Tibial artery (tissue), 4 donors: ENCODE data around the gene GRIA4.

ENCODE experiments used
- DNase-seq, 2 donors: peaks; one replicate each; pipeline ENCODE4 v3.0.0-alpha.2; 2019
- H3K27ac ChIP-seq, 2 donors: fragments of 200-600 bp; sonication (generic) in 1 of 2; 1 replicate in 1 of 2; 2 replicates in 1 of 2; pipeline ENCODE4 v1.5.1; 2018 to 2019; ENCODE audit warnings: mild to moderate bottlenecking in 1 of 2
- H3K27me3 ChIP-seq, 2 donors: fragments of 200-600 bp; sonication (generic) in 1 of 2; one replicate each; pipeline versions ENCODE4 v1.5.1 to v1.6.0; 2016 to 2019
- H3K36me3 ChIP-seq, 3 donors: fragments of 200-600 bp; sonication (generic) in 2 of 3; one replicate each; pipeline ENCODE4 v1.5.1; 2016 to 2019; ENCODE audit warnings: mild to moderate bottlenecking in 2 of 3
- H3K4me1 ChIP-seq, 4 donors: fragments of 200-600 bp; sonication (generic) in 2 of 4; 1 replicate in 3 of 4; 2 replicates in 1 of 4; pipeline ENCODE4 v1.5.1; 2016 to 2019
- H3K4me3 ChIP-seq, 2 donors: fragments of 200-600 bp; sonication (generic) in 1 of 2; 1 replicate in 1 of 2; 2 replicates in 1 of 2; pipeline ENCODE4 v1.5.1; 2018 to 2019; ENCODE audit warnings: mild to moderate bottlenecking in 2 of 2
- H3K9me3 ChIP-seq, 3 donors: fragments of 200-600 bp; sonication (generic) in 1 of 3; one replicate each; pipeline ENCODE4 v1.5.1; 2016 to 2019
- CTCF ChIP-seq, 2 experiments: fragments of 200-600 bp in 1 of 2; fragments of 450-650 bp in 1 of 2; IDR thresholded peaks; one replicate each; pipeline ENCODE4 v1.5.1; 2017 to 2019; ENCODE audit warnings: antibody characterized with exemption in 2 of 2, mild to moderate bottlenecking in 1 of 2, moderate library complexity in 1 of 2
- intact Hi-C: fragments of 100-400 bp; cut with DNase I; formaldehyde crosslinking; loops from one replicate; pipeline ENCODE4 v1.15.0; 2023; ENCODE audit warnings: low total_unique reads

GRIA4 gene

GRCh38 chr11:105910095-105910715 is 300.3 kb downstream of the GRIA4 start:
- Histone ChIP-seq H3K4me3 (no peak overlapping the region), H3K36me3 (no peaks in the 10 kb centered on the region), H3K27ac (no peak overlapping the region), H3K27me3 (no peaks in the 10 kb centered on the region), H3K9me3 (no peaks in the 10 kb centered on the region), H3K4me1 (no peaks in the 10 kb centered on the region)
- DNase-seq: no peak
- TF ChIP-seq CTCF (IDR thresholded peaks at IDR 0.05): no peak
- intact Hi-C loops: no loop called here

GRCh38 chr11:105911454-105911853 is 301.6 kb downstream of the GRIA4 start:
- no peaks in the 10 kb centered on the region for H3K9me3 ChIP-seq
- no peak overlapping the region for H3K27ac ChIP-seq
- no peak for TF ChIP-seq CTCF (IDR thresholded peaks at IDR 0.05)
- H3K36me3 ChIP-seq: no peaks in the 10 kb centered on the region
- intact Hi-C loops: no loop called here
- H3K4me1 ChIP-seq: no peaks in the 10 kb centered on the region
- no peak overlapping the region for H3K4me3 ChIP-seq
- H3K27me3 ChIP-seq: no peaks in the 10 kb centered on the region
- DNase-seq: no peak

- Histone ChIP-seq H3K9me3 (no peaks in the 10 kb centered on the region), H3K4me1 (no peaks in the 10 kb centered on the region), H3K36me3 (no peaks in the 10 kb centered on the region), H3K27me3 (no peaks in the 10 kb centered on the region), H3K4me3 (no peak overlapping the region), H3K27ac (no peak overlapping the region)
- no peak for DNase-seq
- intact Hi-C loops: no loop called here
- TF ChIP-seq CTCF (IDR thresholded peaks at IDR 0.05): no peak
Observed at GRCh38 chr11:105912666-105913065, 302.8 kb downstream of the GRIA4 start.

GRCh38 chr11:105915021-105915420 is 305.1 kb downstream of the GRIA4 start:
- Histone ChIP-seq H3K4me1 (no peaks in the 10 kb centered on the region), H3K27me3 (no peaks in the 10 kb centered on the region), H3K9me3 (no peaks in the 10 kb centered on the region), H3K4me3 (no peak overlapping the region), H3K27ac (no peak overlapping the region), H3K36me3 (no peaks in the 10 kb centered on the region)
- no peak for TF ChIP-seq CTCF (IDR thresholded peaks at IDR 0.05)
- intact Hi-C loops: no loop called here
- no peak for DNase-seq

DNA sequence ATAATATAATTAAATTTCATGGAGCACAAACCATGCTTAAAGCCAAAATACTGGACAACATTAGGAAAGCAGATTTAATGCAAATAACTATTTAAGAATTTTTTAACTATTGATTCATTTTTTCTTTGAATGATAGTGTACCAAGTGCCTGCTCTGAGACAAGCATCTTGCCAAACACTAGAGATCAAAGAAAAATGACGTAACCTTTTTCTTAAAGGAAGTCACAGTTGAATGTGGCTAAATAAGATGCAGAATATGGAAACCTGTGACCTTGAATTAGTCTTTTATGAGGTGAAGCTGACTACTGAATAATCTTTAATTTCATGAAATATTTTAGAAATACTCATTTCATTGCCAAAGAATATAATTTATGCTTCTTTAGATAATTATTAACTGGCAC is 308.2 kb downstream of the GRIA4 start:
- no peaks in the 10 kb centered on the region for H3K36me3 ChIP-seq
- no peak for TF ChIP-seq CTCF (IDR thresholded peaks at IDR 0.05)
- H3K4me1 ChIP-seq: no peaks in the 10 kb centered on the region
- intact Hi-C loops: no loop called here
- no peaks in the 10 kb centered on the region for H3K27me3 ChIP-seq
- H3K27ac ChIP-seq: no peak overlapping the region
- no peaks in the 10 kb centered on the region for H3K9me3 ChIP-seq
- DNase-seq: no peak
- H3K4me3 ChIP-seq: no peak overlapping the region

DNA sequence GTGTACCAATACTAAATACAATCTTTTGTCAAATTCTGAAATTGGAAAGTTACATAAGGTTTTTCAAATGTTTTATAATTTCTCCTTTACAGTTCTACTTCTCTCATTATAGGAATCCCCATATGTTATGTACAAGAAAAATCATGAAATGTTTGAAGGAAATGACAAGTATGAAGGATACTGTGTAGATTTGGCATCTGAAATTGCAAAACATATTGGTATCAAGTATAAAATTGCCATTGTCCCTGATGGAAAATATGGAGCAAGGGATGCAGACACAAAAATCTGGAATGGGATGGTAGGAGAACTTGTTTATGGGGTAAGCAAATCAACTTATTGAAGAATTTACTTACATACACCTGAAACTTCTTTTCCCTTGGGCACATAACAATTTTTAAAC is 308.7 kb downstream of the GRIA4 start:
- intact Hi-C loops: no loop called here
- no peak for DNase-seq

More for the DNA sequence above, 308.7 kb downstream of the GRIA4 start:
- no peak overlapping the region for H3K4me3 ChIP-seq
- no peak for TF ChIP-seq CTCF (IDR thresholded peaks at IDR 0.05)
- H3K27ac ChIP-seq: no peak overlapping the region
- H3K4me1 ChIP-seq: no peaks in the 10 kb centered on the region
- no peaks in the 10 kb centered on the region for H3K27me3 ChIP-seq
- no peaks in the 10 kb centered on the region for H3K36me3 ChIP-seq
- no peaks in the 10 kb centered on the region for H3K9me3 ChIP-seq
